ENCODE results near the gene ZIC2. TPM values are rescaled to one million over a fixed set of nuclear protein-coding genes. Genes with fewer than 3 reads are reported as not detected.
"Not testable (repeated sequence)": the region's sequence is repeated elsewhere in the genome, so short reads cannot be mapped to it uniquely, and the experiment has no call there.

The ZIC2 gene
- total RNA-seq, 1 donor from 2014 or later, result 129 TPM

DNA sequence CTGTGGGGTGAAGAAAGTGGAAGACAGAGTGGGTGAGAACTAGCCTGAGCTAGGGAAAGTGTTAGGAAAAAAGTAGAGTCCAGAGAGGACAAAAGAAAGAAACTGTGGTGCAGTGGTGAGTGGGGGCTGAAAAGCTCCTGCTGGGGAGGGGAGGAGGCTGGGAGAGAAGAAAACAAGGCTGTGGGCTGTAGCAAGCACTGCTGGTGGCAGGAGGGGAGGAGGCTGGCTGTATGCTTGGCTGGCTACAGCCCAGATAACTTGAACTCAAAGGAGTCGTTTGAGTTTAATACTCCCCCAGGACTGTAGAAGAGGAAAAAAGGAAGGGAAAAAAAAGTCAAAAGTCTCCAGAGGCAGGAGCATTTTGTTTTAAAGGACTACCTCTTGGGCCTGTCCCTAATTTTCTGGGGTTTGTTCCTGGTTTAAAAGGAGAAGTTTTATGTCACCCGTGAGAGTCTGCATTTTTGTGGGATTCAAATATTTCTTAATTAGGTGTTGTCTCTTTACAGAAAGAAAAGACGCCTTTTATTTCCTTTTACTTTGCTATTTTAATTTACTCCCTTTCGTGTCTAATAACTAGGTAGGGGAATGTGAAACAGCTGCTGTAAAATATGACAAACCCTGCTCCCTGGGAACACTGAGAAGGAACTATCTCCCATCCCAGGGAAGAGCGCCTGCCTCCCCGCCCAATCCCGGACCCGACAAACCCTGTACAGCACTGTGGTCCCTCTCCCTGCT, 31.7 kb upstream of the ZIC2 start:
- Mint-ChIP-seq H3K36me3 (no peaks in the 10 kb centered on the region), H3K27me3 (peaks cover 76% of the 10 kb centered on the region), H3K27ac (peak overlapping the region; percentile 25), H3K9me3 (no peaks in the 10 kb centered on the region), H3K4me1 (ENCODE audit: unreplicated experiment) (peaks cover 24% of the 10 kb centered on the region), H3K4me3 (peak overlapping the region; percentile 68)
- TF ChIP-seq, protein P1, sequence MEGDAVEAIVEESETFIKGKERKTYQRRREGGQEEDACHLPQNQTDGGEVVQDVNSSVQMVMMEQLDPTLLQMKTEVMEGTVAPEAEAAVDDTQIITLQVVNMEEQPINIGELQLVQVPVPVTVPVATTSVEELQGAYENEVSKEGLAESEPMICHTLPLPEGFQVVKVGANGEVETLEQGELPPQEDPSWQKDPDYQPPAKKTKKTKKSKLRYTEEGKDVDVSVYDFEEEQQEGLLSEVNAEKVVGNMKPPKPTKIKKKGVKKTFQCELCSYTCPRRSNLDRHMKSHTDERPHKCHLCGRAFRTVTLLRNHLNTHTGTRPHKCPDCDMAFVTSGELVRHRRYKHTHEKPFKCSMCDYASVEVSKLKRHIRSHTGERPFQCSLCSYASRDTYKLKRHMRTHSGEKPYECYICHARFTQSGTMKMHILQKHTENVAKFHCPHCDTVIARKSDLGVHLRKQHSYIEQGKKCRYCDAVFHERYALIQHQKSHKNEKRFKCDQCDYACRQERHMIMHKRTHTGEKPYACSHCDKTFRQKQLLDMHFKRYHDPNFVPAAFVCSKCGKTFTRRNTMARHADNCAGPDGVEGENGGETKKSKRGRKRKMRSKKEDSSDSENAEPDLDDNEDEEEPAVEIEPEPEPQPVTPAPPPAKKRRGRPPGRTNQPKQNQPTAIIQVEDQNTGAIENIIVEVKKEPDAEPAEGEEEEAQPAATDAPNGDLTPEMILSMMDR (conservative IDR thresholded peaks at IDR 0.05), result no peak
- no peak for DNase-seq (ENCODE audit: extremely low spot score, unreplicated experiment)

DNA sequence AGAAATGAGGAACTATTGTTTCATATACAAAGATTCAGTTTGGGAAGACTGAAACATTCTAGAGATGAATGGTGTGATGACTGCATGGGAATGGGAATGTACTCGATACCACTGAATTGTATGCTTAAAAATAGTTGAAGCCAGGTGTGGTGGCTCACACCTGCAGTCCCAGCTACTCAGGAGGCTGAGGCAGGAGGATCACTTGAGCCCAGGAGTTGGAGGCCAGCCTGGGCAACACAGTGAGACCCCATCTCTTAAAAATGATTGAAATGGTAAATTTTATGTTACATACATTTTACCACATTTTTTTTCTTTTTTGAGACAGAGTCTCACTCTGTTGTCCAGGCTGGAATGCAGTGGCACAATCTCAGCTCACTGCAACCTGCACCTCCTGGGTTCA, 29.9 kb upstream of the ZIC2 start:
- not testable (repeated sequence) for DNase-seq (ENCODE audit: extremely low spot score, unreplicated experiment); H3K9me3 Mint-ChIP-seq; H3K4me3 Mint-ChIP-seq; H3K27ac Mint-ChIP-seq; H3K36me3 Mint-ChIP-seq
- H3K27me3 Mint-ChIP-seq, result peaks cover 86% of the 10 kb centered on the region
- peaks cover 34% of the 10 kb centered on the region for H3K4me1 Mint-ChIP-seq (ENCODE audit: unreplicated experiment)

DNA sequence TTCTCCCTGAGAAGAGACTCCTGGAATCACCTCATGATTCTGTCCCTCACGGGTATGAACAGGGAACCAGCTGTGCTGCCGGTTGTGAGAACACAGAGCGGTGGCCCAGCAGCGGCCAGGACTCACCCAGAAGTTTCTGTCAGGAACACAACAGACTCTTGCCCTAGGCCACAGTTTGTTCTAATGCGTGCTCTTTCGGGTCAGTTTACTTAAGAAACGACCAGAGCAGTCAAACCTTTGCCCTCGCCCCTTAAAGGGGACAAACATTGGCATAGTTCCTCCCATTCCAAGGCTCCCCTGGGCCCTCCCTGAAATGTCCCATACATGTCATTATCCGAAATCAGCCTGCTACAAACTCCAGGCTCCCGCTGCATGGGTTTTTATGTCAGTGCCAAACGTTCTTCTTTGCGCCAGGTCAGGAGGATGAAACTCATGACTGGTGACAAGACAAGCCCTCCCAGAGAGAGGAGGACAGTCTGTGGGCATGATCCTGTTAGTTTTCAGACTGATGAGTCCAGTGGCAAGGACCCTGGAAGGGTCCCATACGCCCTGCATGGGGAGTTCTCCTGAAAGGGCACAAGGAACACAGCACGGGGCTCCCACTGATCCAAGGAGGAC, 28.3 kb upstream of the ZIC2 start:
- peaks cover 43% of the 10 kb centered on the region for H3K4me1 Mint-ChIP-seq (ENCODE audit: unreplicated experiment)
- peak overlapping the region; percentile 36 for H3K4me3 Mint-ChIP-seq
- peak overlapping the region; percentile 35 for H3K27ac Mint-ChIP-seq
- TF ChIP-seq, protein P1 (conservative IDR thresholded peaks at IDR 0.05), result no peak
- DNase-seq (ENCODE audit: extremely low spot score, unreplicated experiment), result no peak
- H3K36me3 Mint-ChIP-seq, result no peaks in the 10 kb centered on the region
- H3K27me3 Mint-ChIP-seq, result peaks cover 90% of the 10 kb centered on the region
- no peaks in the 10 kb centered on the region for H3K9me3 Mint-ChIP-seq

DNA sequence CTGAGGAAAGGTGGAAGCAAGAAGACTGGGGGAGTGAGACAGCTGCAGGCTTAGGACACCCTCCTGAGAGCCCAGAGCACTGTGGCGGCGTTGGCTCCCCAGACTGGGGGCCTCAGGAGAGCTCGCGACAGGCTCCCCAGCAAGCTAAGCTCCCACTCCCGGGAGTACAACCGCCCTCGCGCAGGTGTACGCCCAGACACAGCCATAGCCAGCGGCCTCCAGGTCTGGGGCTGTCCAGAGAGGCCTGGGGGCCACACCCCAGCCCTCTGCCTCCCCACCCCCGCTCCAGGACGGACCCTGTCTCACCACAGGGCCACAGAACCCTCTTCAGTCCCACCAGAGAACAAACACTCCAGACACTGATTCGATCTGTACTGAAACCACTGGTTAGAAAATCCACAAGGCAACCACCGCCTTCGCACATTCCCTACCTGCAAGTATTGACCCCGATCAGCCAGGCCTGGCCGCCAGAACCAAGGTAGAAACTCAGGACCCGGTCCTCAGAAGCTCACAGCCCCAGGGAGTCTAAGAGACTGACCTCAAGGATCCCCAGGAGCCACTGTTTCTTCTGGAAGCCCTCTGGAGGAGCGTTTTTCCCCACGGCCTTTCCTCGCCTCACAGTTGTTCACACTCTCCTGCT, 26.4 kb upstream of the ZIC2 start:
- Mint-ChIP-seq H3K4me3 (peak overlapping the region; percentile 87), H3K36me3 (no peaks in the 10 kb centered on the region), H3K9me3 (no peaks in the 10 kb centered on the region), H3K27ac (peak overlapping the region; percentile 48), H3K27me3 (peaks cover 93% of the 10 kb centered on the region), H3K4me1 (ENCODE audit: unreplicated experiment) (peaks cover 39% of the 10 kb centered on the region)
- TF ChIP-seq, protein P1 (conservative IDR thresholded peaks at IDR 0.05), result no peak
- no peak for DNase-seq (ENCODE audit: extremely low spot score, unreplicated experiment)

DNA sequence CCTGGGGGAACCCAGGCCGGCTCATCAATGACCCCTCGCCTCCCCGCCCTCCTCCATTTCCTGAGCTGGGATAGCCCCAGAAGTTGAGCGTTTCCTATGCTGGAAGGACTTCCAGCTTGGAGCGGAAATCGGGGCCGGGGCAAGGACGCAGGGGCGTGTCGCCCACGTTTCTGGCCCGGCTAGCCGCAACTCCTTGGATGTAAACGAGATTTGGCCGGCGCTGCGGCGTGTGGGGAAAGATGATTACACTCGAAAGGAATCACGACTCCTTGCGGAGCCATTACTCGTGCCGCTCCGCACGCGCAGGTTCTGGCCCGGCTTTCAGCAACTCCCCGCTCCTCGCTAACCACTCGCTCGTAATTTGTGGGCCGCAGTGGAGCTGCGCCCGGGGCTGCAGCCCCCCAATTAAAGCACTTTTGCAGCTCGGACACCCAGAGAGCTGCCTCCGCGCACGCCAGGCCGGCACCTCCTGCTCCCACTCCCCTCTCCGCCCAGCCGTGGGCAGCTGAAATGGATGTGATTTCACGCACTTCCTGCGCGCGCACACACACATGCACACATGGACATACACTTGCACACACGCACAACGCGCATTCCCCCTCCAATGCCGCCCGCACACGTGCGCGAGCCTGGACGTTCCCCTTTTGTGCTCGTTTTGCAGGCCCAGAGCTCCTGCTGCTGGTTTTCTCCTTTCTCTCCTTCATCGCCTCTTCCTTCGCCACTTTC, 25.7 kb upstream of the ZIC2 start:
- Mint-ChIP-seq H3K4me3 (peak overlapping the region; percentile 87), H3K27ac (peak overlapping the region; percentile 63), H3K36me3 (no peaks in the 10 kb centered on the region), H3K4me1 (ENCODE audit: unreplicated experiment) (peaks cover 41% of the 10 kb centered on the region), H3K27me3 (peaks cover 93% of the 10 kb centered on the region), H3K9me3 (no peaks in the 10 kb centered on the region)
- no peak for DNase-seq (ENCODE audit: extremely low spot score, unreplicated experiment)
- TF ChIP-seq, protein P1 (conservative IDR thresholded peaks at IDR 0.05), result no peak
